Smooth muscle cell (in vitro differentiated cells): ENCODE measurements around the gene ZNF746. TPM values are rescaled to one million over a fixed set of nuclear protein-coding genes. Genes with fewer than 3 reads are reported as not detected.
"Not testable (repeated sequence)": the region's sequence is repeated elsewhere in the genome, so short reads cannot be mapped to it uniquely, and the experiment has no call there.

Experiments
- DNase-seq: peaks from one replicate; lab custom pipeline; 2025; ENCODE audit not compliant: unreplicated experiment; lab: John Stamatoyannopoulos, UW
- H2AFZ ChIP-seq: fragments of 200-600 bp; sonication (generic); 2 replicates; pipeline ENCODE4 v1.6.0; 2016; ENCODE audit warnings: antibody characterized with exemption, low read depth, mild to moderate bottlenecking
- H3F3A ChIP-seq: fragments of 200-600 bp; sonication (generic); 2 replicates; pipeline ENCODE4 v1.6.0; 2017; ENCODE audit warnings: antibody characterized with exemption, low read depth
- H3K27ac ChIP-seq: fragments of 200-600 bp; sonication (generic); 2 replicates; pipeline ENCODE4 v1.5.1; 2016; ENCODE audit warnings: low read depth, mild to moderate bottlenecking
- H3K27me3 ChIP-seq: fragments of 200-600 bp; sonication (generic); 2 replicates; pipeline ENCODE4 v1.6.1; 2016; ENCODE audit warnings: low read depth, mild to moderate bottlenecking
- H3K36me3 ChIP-seq: fragments of 200-600 bp; sonication (generic); 2 replicates; pipeline ENCODE4 v1.5.1; 2016; ENCODE audit warnings: low read depth
- H3K4me1 ChIP-seq: fragments of 200-600 bp; sonication (generic); 2 replicates; pipeline ENCODE4 v1.5.1; 2016; ENCODE audit warnings: low read depth
- H3K4me2 ChIP-seq: fragments of 200-600 bp; sonication (generic); 2 replicates; pipeline ENCODE4 v1.6.0; 2016; ENCODE audit warnings: mild to moderate bottlenecking
- H3K4me3 ChIP-seq: fragments of 200-600 bp; sonication (generic); 2 replicates; pipeline ENCODE4 v1.5.1; 2016; ENCODE audit warnings: mild to moderate bottlenecking
- H3K79me2 ChIP-seq: fragments of 200-600 bp; sonication (generic); 2 replicates; pipeline ENCODE4 v1.6.0; 2016; ENCODE audit warnings: low read depth, mild to moderate bottlenecking
- H3K9ac ChIP-seq: fragments of 200-600 bp; sonication (generic); 2 replicates; pipeline ENCODE4 v1.6.0; 2016; ENCODE audit warnings: low read depth
- H3K9me3 ChIP-seq: fragments of 200-600 bp; sonication (generic); replicated peaks from 2 replicates; pipeline ENCODE4 v1.5.1; 2016; ENCODE audit warnings: low read depth
- H4K20me1 ChIP-seq: fragments of 200-600 bp; sonication (generic); 2 replicates; pipeline ENCODE4 v1.6.0; 2016; ENCODE audit warnings: low read depth
- CTCF ChIP-seq: fragments of 200-600 bp; sonication (generic); IDR thresholded peaks from 2 replicates; pipeline ENCODE4 v1.5.1; 2017; ENCODE audit warnings: borderline replicate concordance, mild to moderate bottlenecking, antibody characterized with exemption; ENCODE audit not compliant: insufficient read depth, poor library complexity, severe bottlenecking
- WGBS: methylation state at CpG from one replicate; pipeline ENCODE4 v1.1.7; 2016; ENCODE audit warnings: low lambda C conversion rate; 5-methylcytosine and 5-hydroxymethylcytosine counted together
- polyA plus RNA-seq: library from polyadenylated mRNA; unstranded; fragments of >200 nt; fragmentation: Nextera tagmentation; extraction: Ambion mirVana; gene quantifications from 2 replicates; pipeline ENCODE4 v1.2.1, GENCODE V29; 2016
- total RNA-seq: library from RNA; depleted of rRNA; stranded (reverse); fragments of >200 nt; gene quantifications from 2 replicates; pipeline ENCODE4 v1.2.3, GENCODE V29; 2014

ZNF746 gene
- total and polyA plus RNA-seq, 2 experiments from 2014 or later: 14.2 to 17.2 TPM

- H4K20me1 ChIP-seq: peaks cover 27% of the 10 kb centered on the region
- no peaks in the 10 kb centered on the region for H3K36me3 ChIP-seq
- peaks cover 5% of the 10 kb centered on the region for H3K4me1 ChIP-seq
- no peaks in the 10 kb centered on the region for H3K9me3 ChIP-seq
- H2AFZ ChIP-seq: no peak overlapping the region
- peak; percentile 21 for DNase-seq
- peak overlapping the region; percentile 3 for H3K27ac ChIP-seq
- H3K79me2 ChIP-seq: peaks cover 23% of the 10 kb centered on the region
- H3K9ac ChIP-seq: no peak overlapping the region
- H3F3A ChIP-seq: peaks cover 6% of the 10 kb centered on the region
- peaks cover 10% of the 10 kb centered on the region for H3K27me3 ChIP-seq
- WGBS: 60% methylated on average over 13 of the region's 13 CpGs
- peak overlapping the region; percentile 89 for H3K4me2 ChIP-seq
- no peak for TF ChIP-seq CTCF
- peak overlapping the region; percentile 73 for H3K4me3 ChIP-seq
These were observed 1.6 kb downstream of the ZNF746 start for GRCh38 chr7:149495785-149496641.

DNA sequence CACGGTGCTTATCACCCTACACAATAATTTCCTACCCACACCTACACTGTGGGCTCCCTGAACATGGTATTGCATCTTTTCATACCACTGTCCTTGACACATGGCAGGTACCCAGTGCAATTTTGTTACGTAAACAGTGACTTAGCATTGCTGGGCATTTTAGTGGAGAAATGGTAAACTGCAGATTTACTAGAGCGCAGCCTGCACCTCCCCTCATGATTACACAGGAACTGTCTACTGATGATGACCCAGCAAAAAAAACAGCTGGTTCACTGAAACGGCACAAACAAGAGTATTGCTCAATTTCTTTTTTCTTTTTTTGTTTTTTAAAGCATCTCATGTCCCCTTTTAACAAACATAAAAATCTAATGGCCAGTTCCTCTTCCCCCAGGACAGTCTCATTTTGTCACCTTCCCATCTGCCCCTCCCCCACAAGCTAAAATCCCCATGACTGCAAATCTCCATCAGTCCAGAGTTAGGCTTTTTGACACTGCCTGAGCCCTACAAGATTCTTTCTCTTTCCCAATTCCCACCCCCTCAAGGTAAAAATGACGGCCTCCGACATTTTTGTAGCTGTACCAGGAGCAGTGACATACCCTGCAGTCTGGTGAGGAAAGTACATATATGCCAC, 2.8 kb downstream of the ZNF746 start:
- peaks cover 27% of the 10 kb centered on the region for H4K20me1 ChIP-seq
- H3K27ac ChIP-seq: no peak overlapping the region
- H2AFZ ChIP-seq: no peak overlapping the region
- H3F3A ChIP-seq: peaks cover 6% of the 10 kb centered on the region
- no peak for TF ChIP-seq CTCF
- no peak for DNase-seq
- peaks cover 23% of the 10 kb centered on the region for H3K79me2 ChIP-seq
- H3K9ac ChIP-seq: no peak overlapping the region
- H3K4me2 ChIP-seq: no peak overlapping the region
- H3K27me3 ChIP-seq: peaks cover 7% of the 10 kb centered on the region
- H3K4me3 ChIP-seq: no peak overlapping the region
- no peaks in the 10 kb centered on the region for H3K36me3 ChIP-seq
- H3K4me1 ChIP-seq: peaks cover 5% of the 10 kb centered on the region
- 87% methylated on average over 6 of the region's 6 CpGs for WGBS
- H3K9me3 ChIP-seq: no peaks in the 10 kb centered on the region

DNA sequence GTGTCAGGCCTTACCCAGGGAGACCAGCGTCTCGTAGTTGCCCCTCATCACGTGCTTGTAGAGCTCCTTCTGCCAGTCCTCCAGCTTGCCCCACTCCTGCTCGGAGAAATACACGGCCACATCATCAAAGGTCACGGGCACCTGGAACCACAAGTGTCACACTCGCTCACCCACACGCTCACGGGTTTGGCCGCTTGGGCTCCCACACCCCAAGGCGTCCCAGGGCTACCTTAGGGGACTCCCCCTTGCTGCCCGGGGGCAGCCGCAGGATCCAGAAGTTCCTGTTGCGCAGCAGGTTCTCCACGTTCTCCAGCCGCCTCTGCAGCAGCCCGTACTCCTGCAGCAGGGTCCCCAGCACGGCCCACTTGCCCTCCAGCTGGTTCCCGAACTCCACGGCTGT, 3.6 kb downstream of the ZNF746 start:
- not testable (repeated sequence) for H3K36me3 ChIP-seq, H3K27ac ChIP-seq, H3K9me3 ChIP-seq, H3K27me3 ChIP-seq, H3K4me1 ChIP-seq, H3K4me2 ChIP-seq, H3F3A ChIP-seq, DNase-seq, H3K9ac ChIP-seq, H2AFZ ChIP-seq, H3K4me3 ChIP-seq
- peaks cover 23% of the 10 kb centered on the region for H3K79me2 ChIP-seq
- H4K20me1 ChIP-seq: peaks cover 27% of the 10 kb centered on the region
- WGBS: 90% methylated on average over 19 of the region's 20 CpGs

DNA sequence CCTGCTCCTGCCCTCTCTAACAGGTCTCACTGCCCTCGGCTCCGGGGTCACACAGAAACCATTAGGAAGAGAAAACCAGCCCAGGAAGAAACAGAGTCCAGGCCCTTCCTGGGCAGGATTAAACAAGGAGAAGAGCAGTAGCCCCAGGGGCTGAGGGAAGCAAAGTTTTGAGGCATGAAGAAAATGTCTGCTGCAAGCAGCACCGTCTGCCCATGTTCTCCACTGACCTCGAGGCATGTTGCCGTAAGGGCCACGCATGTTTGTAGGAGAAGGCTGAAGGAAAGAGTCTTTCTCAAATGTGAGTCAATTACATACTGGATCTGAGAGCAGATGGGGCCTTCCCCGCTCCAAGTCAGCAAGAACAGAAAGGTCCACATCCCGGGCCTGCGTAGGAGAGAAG, 4.2 kb downstream of the ZNF746 start:
- H4K20me1 ChIP-seq: peaks cover 32% of the 10 kb centered on the region
- WGBS: 99% methylated on average over 9 of the region's 9 CpGs
- H3K9me3 ChIP-seq: no peaks in the 10 kb centered on the region
- no peak overlapping the region for H3K4me3 ChIP-seq
- H3K79me2 ChIP-seq: peaks cover 23% of the 10 kb centered on the region
- H3K4me2 ChIP-seq: no peak overlapping the region
- H3K36me3 ChIP-seq: no peaks in the 10 kb centered on the region
- no peak overlapping the region for H3K9ac ChIP-seq
- H3K27me3 ChIP-seq: no peaks in the 10 kb centered on the region
- no peak for TF ChIP-seq CTCF
- no peak overlapping the region for H2AFZ ChIP-seq
- peaks cover 5% of the 10 kb centered on the region for H3K4me1 ChIP-seq
- peaks cover 4% of the 10 kb centered on the region for H3F3A ChIP-seq
- no peak for DNase-seq
- no peak overlapping the region for H3K27ac ChIP-seq
